PC-9 (cell line): ENCODE results near the gene INPP4A.

ENCODE experiments used
- EZH2 ChIP-seq: fragments of 200-600 bp; sonication (generic); IDR thresholded peaks from 2 replicates; pipeline ENCODE4 v1.8.0; 2017; ENCODE audit warnings: antibody characterized with exemption, low read depth
- TF ChIP-seq, protein P1 (sequence below): fragments of 200-600 bp; sonication (generic); conservative IDR thresholded peaks from 2 replicates; pipeline ENCODE4 v1.6.1; 2017; ENCODE audit warnings: mixed run types, antibody characterized with exemption, mild to moderate bottlenecking, moderate library complexity

- TF ChIP-seq, protein P1, sequence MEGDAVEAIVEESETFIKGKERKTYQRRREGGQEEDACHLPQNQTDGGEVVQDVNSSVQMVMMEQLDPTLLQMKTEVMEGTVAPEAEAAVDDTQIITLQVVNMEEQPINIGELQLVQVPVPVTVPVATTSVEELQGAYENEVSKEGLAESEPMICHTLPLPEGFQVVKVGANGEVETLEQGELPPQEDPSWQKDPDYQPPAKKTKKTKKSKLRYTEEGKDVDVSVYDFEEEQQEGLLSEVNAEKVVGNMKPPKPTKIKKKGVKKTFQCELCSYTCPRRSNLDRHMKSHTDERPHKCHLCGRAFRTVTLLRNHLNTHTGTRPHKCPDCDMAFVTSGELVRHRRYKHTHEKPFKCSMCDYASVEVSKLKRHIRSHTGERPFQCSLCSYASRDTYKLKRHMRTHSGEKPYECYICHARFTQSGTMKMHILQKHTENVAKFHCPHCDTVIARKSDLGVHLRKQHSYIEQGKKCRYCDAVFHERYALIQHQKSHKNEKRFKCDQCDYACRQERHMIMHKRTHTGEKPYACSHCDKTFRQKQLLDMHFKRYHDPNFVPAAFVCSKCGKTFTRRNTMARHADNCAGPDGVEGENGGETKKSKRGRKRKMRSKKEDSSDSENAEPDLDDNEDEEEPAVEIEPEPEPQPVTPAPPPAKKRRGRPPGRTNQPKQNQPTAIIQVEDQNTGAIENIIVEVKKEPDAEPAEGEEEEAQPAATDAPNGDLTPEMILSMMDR = no peak
- TF ChIP-seq EZH2 = no peak
These were observed 101.5 kb downstream of the INPP4A start for GRCh38 chr2:98546186-98546585.
